ENCODE results near the gene SZT2.

The SZT2 gene

GRCh38 chr1:43354936-43355335 is 34.8 kb upstream of the SZT2 start:
- H3F3A ChIP-seq (ENCODE audit: insufficient read depth) = peaks cover 5% of the 10 kb centered on the region
- H3K9me3 ChIP-seq (ENCODE audit: insufficient read depth, low read length) = no peaks in the 10 kb centered on the region
- H3K79me2 ChIP-seq (ENCODE audit: insufficient read depth, low read length) = peaks cover 10% of the 10 kb centered on the region
- H3K4me3 ChIP-seq (ENCODE audit: insufficient read depth, low read length, poor library complexity, severe bottlenecking) = no peak overlapping the region
- H3K36me3 ChIP-seq (ENCODE audit: low read length) = no peaks in the 10 kb centered on the region
- H3K4me2 ChIP-seq (ENCODE audit: low read depth, low read length, poor library complexity, severe bottlenecking) = no peak overlapping the region
- no peaks in the 10 kb centered on the region for H4K20me1 ChIP-seq (ENCODE audit: low read depth, low read length)
- H3K9ac ChIP-seq (ENCODE audit: low read length) = no peak overlapping the region
- no peak for TF ChIP-seq EZH2phosphoT487 (conservative IDR thresholded peaks at IDR 0.05; ENCODE audit: low read length)
- TF ChIP-seq, protein P1, sequence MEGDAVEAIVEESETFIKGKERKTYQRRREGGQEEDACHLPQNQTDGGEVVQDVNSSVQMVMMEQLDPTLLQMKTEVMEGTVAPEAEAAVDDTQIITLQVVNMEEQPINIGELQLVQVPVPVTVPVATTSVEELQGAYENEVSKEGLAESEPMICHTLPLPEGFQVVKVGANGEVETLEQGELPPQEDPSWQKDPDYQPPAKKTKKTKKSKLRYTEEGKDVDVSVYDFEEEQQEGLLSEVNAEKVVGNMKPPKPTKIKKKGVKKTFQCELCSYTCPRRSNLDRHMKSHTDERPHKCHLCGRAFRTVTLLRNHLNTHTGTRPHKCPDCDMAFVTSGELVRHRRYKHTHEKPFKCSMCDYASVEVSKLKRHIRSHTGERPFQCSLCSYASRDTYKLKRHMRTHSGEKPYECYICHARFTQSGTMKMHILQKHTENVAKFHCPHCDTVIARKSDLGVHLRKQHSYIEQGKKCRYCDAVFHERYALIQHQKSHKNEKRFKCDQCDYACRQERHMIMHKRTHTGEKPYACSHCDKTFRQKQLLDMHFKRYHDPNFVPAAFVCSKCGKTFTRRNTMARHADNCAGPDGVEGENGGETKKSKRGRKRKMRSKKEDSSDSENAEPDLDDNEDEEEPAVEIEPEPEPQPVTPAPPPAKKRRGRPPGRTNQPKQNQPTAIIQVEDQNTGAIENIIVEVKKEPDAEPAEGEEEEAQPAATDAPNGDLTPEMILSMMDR (IDR thresholded peaks at IDR 0.05; ENCODE audit: insufficient read depth, low read length, poor library complexity, severe bottlenecking) = no peak
- H3K27ac ChIP-seq (ENCODE audit: low read depth, low read length) = no peak overlapping the region
- H3K27me3 ChIP-seq (ENCODE audit: low read length) = no peaks in the 10 kb centered on the region
- H3K9me2 ChIP-seq (replicated peaks; ENCODE audit: insufficient read depth, low read length) = no peaks in the 10 kb centered on the region
- no peak overlapping the region for H2AFZ ChIP-seq (ENCODE audit: low read depth, low read length, severe bottlenecking)

GRCh38 chr1:43357251-43357650 is 32.4 kb upstream of the SZT2 start:
- H3K4me3 ChIP-seq (ENCODE audit: insufficient read depth, low read length, poor library complexity, severe bottlenecking) = no peak overlapping the region
- H3K36me3 ChIP-seq (ENCODE audit: low read length) = peaks cover 8% of the 10 kb centered on the region; the same call in 1 of the 2 replicates
- H3K4me2 ChIP-seq (ENCODE audit: low read depth, low read length, poor library complexity, severe bottlenecking) = no peak overlapping the region
- H2AFZ ChIP-seq (ENCODE audit: low read depth, low read length, severe bottlenecking) = no peak overlapping the region
- no peaks in the 10 kb centered on the region for H3K27me3 ChIP-seq (ENCODE audit: low read length)
- no peak for TF ChIP-seq EZH2phosphoT487 (conservative IDR thresholded peaks at IDR 0.05; ENCODE audit: low read length)
- TF ChIP-seq, protein P1 (IDR thresholded peaks at IDR 0.05; ENCODE audit: insufficient read depth, low read length, poor library complexity, severe bottlenecking) = no peak
- no peaks in the 10 kb centered on the region for H4K20me1 ChIP-seq (ENCODE audit: low read depth, low read length)
- no peak overlapping the region for H3K9ac ChIP-seq (ENCODE audit: low read length)
- no peak overlapping the region for H3K27ac ChIP-seq (ENCODE audit: low read depth, low read length)
- H3K9me3 ChIP-seq (ENCODE audit: insufficient read depth, low read length) = no peaks in the 10 kb centered on the region
- H3K9me2 ChIP-seq (replicated peaks; ENCODE audit: insufficient read depth, low read length) = no peaks in the 10 kb centered on the region
- peaks cover 13% of the 10 kb centered on the region; the same call in 1 of the 2 replicates for H3F3A ChIP-seq (ENCODE audit: insufficient read depth)
- peaks cover 19% of the 10 kb centered on the region for H3K79me2 ChIP-seq (ENCODE audit: insufficient read depth, low read length)

DNA sequence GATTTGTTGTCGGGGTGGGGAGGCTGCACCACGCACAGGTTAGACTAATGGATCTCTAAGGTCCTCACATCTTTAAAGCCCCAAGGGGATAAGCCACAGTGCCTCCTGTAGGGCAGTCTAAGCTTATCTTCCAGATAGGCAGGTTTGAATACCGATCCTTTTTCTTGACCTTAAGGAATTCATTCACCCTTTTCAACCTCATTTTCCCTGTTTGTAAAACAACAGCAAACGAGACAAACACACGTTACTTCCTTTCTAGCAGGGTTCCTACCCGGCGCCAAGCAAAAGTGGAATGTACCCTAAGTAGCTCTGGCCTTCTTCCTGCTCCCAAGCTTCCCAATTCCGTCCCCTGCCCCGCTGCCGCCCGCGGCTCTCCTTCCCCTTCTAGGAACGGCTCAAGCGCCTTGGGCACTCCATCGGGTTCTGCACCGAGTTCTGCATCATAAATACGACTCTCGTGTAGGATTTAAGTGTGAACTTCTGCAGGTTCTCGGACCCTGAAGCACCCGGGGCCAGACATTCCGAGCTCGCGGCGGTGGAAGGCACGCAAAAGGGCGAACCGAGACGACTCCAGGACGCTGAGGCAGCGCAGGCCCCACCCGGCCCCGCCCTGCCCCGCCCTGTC is 31.5 kb upstream of the SZT2 start:
- H3K9ac ChIP-seq (ENCODE audit: low read length) = peak overlapping the region; percentile 95
- H3K27me3 ChIP-seq (ENCODE audit: low read length) = no peaks in the 10 kb centered on the region
- H3F3A ChIP-seq (ENCODE audit: insufficient read depth) = peaks cover 22% of the 10 kb centered on the region
- peak overlapping the region; percentile 92 for H2AFZ ChIP-seq (ENCODE audit: low read depth, low read length, severe bottlenecking)
- H3K27ac ChIP-seq (ENCODE audit: low read depth, low read length) = peak overlapping the region; percentile 63
- H3K36me3 ChIP-seq (ENCODE audit: low read length) = peaks cover 8% of the 10 kb centered on the region; the same call in 1 of the 2 replicates
- no peaks in the 10 kb centered on the region for H3K9me2 ChIP-seq (replicated peaks; ENCODE audit: insufficient read depth, low read length)
- no peak for TF ChIP-seq EZH2phosphoT487 (conservative IDR thresholded peaks at IDR 0.05; ENCODE audit: low read length)
- TF ChIP-seq, protein P1 (IDR thresholded peaks at IDR 0.05; ENCODE audit: insufficient read depth, low read length, poor library complexity, severe bottlenecking) = no peak
- H3K4me2 ChIP-seq (ENCODE audit: low read depth, low read length, poor library complexity, severe bottlenecking) = peak overlapping the region; percentile 95
- H3K79me2 ChIP-seq (ENCODE audit: insufficient read depth, low read length) = peaks cover 19% of the 10 kb centered on the region
- no peaks in the 10 kb centered on the region for H3K9me3 ChIP-seq (ENCODE audit: insufficient read depth, low read length)
- no peaks in the 10 kb centered on the region for H4K20me1 ChIP-seq (ENCODE audit: low read depth, low read length)
- H3K4me3 ChIP-seq (ENCODE audit: insufficient read depth, low read length, poor library complexity, severe bottlenecking) = peak overlapping the region; percentile 95

Data from SU-DHL-6 (cell line).